Body of pancreas (tissue), 4 donors: ENCODE results near the gene PTPRN2. TPM values are rescaled to one million over a fixed set of nuclear protein-coding genes. Genes with fewer than 3 reads are reported as not detected.

Source experiments
- ATAC-seq: fragments of 150-250 bp; one replicate; pipeline ENCODE4 v1.9.1; 2016
- DNase-seq, 4 donors: peaks; one replicate each; pipeline ENCODE4 v3.0.0-alpha.2; 2019
- H3K27ac ChIP-seq, 4 donors: fragments of 200-600 bp; sonication (generic); 1 replicate in 3 of 4; 2 replicates in 1 of 4; pipeline versions ENCODE4 v1.5.1 to v1.6.1; 2016 to 2019; ENCODE audit warnings: mild to moderate bottlenecking in 1 of 4, mixed read lengths in 1 of 4, moderate library complexity in 1 of 4
- H3K27me3 ChIP-seq, 2 donors: fragments of 200-600 bp; sonication (generic); one replicate each; pipeline ENCODE4 v1.6.0; 2016; ENCODE audit warnings: mild to moderate bottlenecking in 1 of 2
- H3K36me3 ChIP-seq, 2 donors: fragments of 200-600 bp; sonication (generic); replicated peaks in 1 of 2; 2 replicates each; pipeline ENCODE4 v1.5.1; 2016; ENCODE audit warnings: low read depth in 2 of 2; ENCODE audit not compliant: insufficient read depth in 1 of 2
- H3K4me1 ChIP-seq: fragments of 200-600 bp; sonication (generic); one replicate; pipeline ENCODE4 v1.6.0; 2016
- H3K4me3 ChIP-seq, 2 donors: fragments of 200-600 bp; sonication (generic); 1 replicate in 1 of 2; 2 replicates in 1 of 2; pipeline ENCODE4 v1.5.1; 2016 to 2019
- H3K9me3 ChIP-seq, 3 donors: fragments of 200-600 bp; sonication (generic); 1 replicate in 2 of 3; 2 replicates in 1 of 3; pipeline ENCODE4 v1.5.1; 2016
- POLR2A ChIP-seq, 3 donors: fragments of 450-650 bp; IDR thresholded peaks; one replicate each; pipeline ENCODE4 v1.6.1; 2016; ENCODE audit warnings: antibody characterized with exemption in 3 of 3, mild to moderate bottlenecking in 2 of 3
- WGBS, 2 donors: methylation state at CpG; one replicate each; pipeline ENCODE4 v1.1.5; 2017; 5-methylcytosine and 5-hydroxymethylcytosine counted together
- intact Hi-C: fragments of 100-400 bp; cut with DNase I; formaldehyde crosslinking; loops from one replicate; pipeline ENCODE4 v1.15.1; 2023
- total RNA-seq, 2 donors: library from RNA; depleted of rRNA; stranded (reverse); fragments of >200 nt; gene quantifications; one replicate each; pipeline ENCODE4 v1.1.0, GENCODE V29; 2016
- TF ChIP-seq, protein P1 (sequence below), 7 experiments: fragments of 450-650 bp in 4 of 7; fragments of 200-600 bp in 3 of 7; sonication (generic) in 3 of 7; IDR thresholded peaks; one replicate each; pipeline ENCODE4 v1.5.1; 2016 to 2019; ENCODE audit warnings: antibody characterized with exemption in 7 of 7

PTPRN2 gene
- total RNA-seq, 2 donors from 2014 or later = 31.6 to 76.1 TPM

DNA sequence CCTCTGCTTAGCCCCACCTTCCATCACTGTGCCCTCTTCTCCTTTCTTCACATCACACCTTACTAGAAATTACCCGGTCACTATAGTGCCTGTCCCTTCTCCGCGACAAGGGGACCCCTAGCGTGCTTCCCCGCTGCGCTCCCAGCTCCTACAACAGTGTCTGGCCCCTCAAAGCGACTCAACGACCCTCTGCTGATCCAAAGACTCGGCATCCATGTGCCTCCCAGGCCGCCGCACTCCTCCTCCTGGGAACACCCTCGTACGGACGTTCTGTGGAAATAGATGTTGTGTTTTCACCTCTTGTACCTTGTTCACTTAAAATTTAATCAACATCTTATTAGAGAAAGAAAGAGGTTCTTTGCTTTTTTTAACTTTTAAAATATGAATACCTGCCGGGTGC is 787.3 kb downstream of the PTPRN2 start:
- no peak overlapping the region for H3K4me3 ChIP-seq
- H3K9me3 ChIP-seq = no peaks in the 10 kb centered on the region
- DNase-seq (no peak), ATAC-seq (no peak)
- H3K27me3 ChIP-seq = no peaks in the 10 kb centered on the region
- TF ChIP-seq, protein P1, sequence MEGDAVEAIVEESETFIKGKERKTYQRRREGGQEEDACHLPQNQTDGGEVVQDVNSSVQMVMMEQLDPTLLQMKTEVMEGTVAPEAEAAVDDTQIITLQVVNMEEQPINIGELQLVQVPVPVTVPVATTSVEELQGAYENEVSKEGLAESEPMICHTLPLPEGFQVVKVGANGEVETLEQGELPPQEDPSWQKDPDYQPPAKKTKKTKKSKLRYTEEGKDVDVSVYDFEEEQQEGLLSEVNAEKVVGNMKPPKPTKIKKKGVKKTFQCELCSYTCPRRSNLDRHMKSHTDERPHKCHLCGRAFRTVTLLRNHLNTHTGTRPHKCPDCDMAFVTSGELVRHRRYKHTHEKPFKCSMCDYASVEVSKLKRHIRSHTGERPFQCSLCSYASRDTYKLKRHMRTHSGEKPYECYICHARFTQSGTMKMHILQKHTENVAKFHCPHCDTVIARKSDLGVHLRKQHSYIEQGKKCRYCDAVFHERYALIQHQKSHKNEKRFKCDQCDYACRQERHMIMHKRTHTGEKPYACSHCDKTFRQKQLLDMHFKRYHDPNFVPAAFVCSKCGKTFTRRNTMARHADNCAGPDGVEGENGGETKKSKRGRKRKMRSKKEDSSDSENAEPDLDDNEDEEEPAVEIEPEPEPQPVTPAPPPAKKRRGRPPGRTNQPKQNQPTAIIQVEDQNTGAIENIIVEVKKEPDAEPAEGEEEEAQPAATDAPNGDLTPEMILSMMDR (IDR thresholded peaks at IDR 0.05) = no peak
- no peak for TF ChIP-seq POLR2A (IDR thresholded peaks at IDR 0.05)
- H3K4me1 ChIP-seq = no peaks in the 10 kb centered on the region
- H3K36me3 ChIP-seq = no peaks in the 10 kb centered on the region
- intact Hi-C loops = no loop called here
- H3K27ac ChIP-seq = no peak overlapping the region
- 92% methylated on average over 15 of the region's 15 CpGs for WGBS, 2 donors

DNA sequence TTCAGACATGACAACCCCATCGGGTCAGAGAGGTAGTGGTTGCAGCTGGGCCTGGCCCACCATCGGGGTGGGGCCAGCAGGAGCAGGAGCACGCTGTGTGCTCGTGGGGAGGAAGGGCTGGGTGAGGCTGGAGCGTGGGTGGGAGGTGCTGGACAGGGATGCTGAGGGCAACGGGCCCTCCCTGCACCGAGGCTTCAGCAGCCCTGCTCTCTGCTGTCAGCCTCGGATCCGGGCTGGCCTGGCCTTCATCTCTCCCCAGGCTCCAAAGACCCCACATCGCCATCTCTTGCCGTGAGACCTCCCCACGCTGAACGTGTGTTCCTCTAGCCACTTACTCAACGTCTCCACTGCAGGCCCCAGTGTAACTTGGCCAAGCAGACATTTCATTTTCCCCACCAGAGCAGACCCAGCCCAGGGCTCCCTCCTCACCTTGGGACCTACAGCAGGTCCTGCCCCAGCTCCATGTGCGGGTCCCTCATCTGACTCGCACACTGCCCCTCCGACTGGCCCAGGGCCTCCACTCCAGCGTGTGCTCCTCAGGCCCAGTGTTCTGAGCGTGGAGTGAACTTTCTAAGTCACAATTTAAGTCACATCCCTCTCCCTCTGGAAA is 788.4 kb downstream of the PTPRN2 start:
- DNase-seq (no peak), ATAC-seq (no peak)
- Histone ChIP-seq H3K27ac (no peak overlapping the region), H3K4me1 (no peaks in the 10 kb centered on the region), H3K36me3 (no peaks in the 10 kb centered on the region), H3K9me3 (no peaks in the 10 kb centered on the region), H3K27me3 (no peaks in the 10 kb centered on the region), H3K4me3 (no peak overlapping the region)
- WGBS, 2 donors = 87 to 90% methylated on average over 14 to 18 of the region's 19 CpGs
- TF ChIP-seq POLR2A (IDR thresholded peaks at IDR 0.05) = no peak
- TF ChIP-seq, protein P1 (IDR thresholded peaks at IDR 0.05) = no peak
- intact Hi-C loops = no loop called here

DNA sequence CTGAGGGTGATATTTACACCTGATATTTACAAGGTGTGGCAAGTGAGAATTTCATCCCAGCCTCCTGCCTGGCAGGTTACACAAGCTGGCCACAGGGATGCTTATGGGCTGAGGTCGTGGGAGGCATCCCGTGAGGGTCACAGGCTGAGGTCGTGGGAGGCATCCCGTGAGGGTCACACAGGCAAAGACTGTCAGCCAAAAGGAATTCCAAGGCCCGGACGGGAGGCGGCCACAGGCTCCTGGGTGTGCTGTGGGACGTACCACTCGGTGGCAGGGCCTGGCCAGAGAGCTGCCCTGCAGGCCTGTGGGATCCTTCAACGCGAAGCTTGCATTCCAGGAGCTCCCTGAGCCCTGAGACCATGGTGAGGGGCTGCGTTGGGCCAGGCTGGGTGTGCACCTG is 790.3 kb downstream of the PTPRN2 start:
- no peak for TF ChIP-seq POLR2A (IDR thresholded peaks at IDR 0.05)
- TF ChIP-seq, protein P1 (IDR thresholded peaks at IDR 0.05) = no peak
- Histone ChIP-seq H3K9me3 (no peaks in the 10 kb centered on the region), H3K36me3 (no peaks in the 10 kb centered on the region), H3K4me1 (no peaks in the 10 kb centered on the region), H3K27me3 (no peaks in the 10 kb centered on the region), H3K4me3 (no peak overlapping the region), H3K27ac (no peak overlapping the region)
- 86 to 97% methylated on average over 12 of the region's 12 CpGs for WGBS, 2 donors
- ATAC-seq = no peak
- intact Hi-C loops = no loop called here
- no peak for DNase-seq

DNA sequence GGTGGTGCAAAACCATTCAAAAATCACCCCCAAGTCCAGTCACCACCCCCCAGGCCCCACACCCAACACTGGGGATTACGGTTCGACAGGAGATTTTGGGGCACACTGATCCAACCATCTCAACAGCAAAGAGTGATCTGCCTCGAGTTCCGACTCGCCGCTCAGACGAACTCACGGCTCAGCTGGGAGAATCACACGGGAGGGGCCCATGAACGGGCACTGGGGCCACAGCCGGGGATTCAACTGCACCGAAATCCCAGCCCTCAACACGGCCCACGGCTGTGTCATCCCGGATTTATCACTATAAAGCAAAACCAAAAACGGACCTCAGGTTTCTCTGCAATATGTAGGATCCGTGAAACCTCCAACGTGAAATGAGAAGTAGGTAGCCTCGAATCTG is 790.8 kb downstream of the PTPRN2 start:
- no peak for TF ChIP-seq POLR2A (IDR thresholded peaks at IDR 0.05)
- TF ChIP-seq, protein P1 (IDR thresholded peaks at IDR 0.05) = no peak
- DNase-seq = no peak
- H3K27me3 ChIP-seq = no peaks in the 10 kb centered on the region
- H3K9me3 ChIP-seq = no peaks in the 10 kb centered on the region
- intact Hi-C loops = no loop called here
- 91 to 93% methylated on average over 15 to 19 of the region's 19 CpGs for WGBS, 2 donors
- H3K27ac ChIP-seq = no peak overlapping the region
- H3K36me3 ChIP-seq = no peaks in the 10 kb centered on the region
- H3K4me3 ChIP-seq = no peak overlapping the region
- no peaks in the 10 kb centered on the region for H3K4me1 ChIP-seq
- ATAC-seq = no peak

DNA sequence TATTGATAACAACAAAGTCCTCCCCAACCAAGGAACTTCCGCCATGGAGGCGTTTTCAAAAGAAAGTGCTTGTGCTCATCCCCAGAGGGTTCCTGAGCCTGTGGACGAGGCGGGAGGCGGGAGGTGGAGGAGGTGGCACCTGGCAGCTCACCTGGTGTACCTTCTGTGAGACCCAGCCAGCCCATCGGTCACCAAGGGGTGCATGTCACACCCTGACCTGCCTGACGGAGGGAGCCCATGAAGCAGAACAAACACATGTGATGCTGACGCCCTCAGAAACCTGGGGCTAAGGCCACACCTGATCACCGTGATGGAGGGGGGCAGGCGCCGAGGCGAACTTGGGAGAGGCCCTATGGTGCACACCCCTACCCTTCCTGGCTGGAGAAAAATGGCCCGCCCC is 792.0 kb downstream of the PTPRN2 start:
- no peaks in the 10 kb centered on the region for H3K36me3 ChIP-seq
- TF ChIP-seq, protein P1 (IDR thresholded peaks at IDR 0.05) = no peak
- no peak for TF ChIP-seq POLR2A (IDR thresholded peaks at IDR 0.05)
- DNase-seq (no peak), ATAC-seq (no peak)
- intact Hi-C loops = no loop called here
- H3K27me3 ChIP-seq = no peaks in the 10 kb centered on the region
- no peak overlapping the region for H3K4me3 ChIP-seq
- H3K9me3 ChIP-seq = no peaks in the 10 kb centered on the region
- H3K4me1 ChIP-seq = no peaks in the 10 kb centered on the region
- no peak overlapping the region for H3K27ac ChIP-seq
- 84 to 94% methylated on average over 3 to 13 of the region's 13 CpGs for WGBS, 2 donors
